ENCODE measurements around the gene CCDC30.

The CCDC30 gene

GRCh38 chr1:42462828-42463763, at the start of gene CCDC30:
Gene CCDC30 (plus strand): TSS chr1:42463286. CDS start chr1:42480552, 17,266 bp downstream.
- peak; percentile 97 for DNase-seq (ENCODE audit: low spot score)

GRCh38 chr1:42414551-42415496, 48.3 kb upstream of the CCDC30 start:
- DNase-seq (ENCODE audit: low spot score) = no peak

GRCh38 chr1:42417166-42417565, 45.9 kb upstream of the CCDC30 start:
- no peak for DNase-seq (ENCODE audit: low spot score)

- peak; percentile 20 for DNase-seq (ENCODE audit: low spot score)
Observed at GRCh38 chr1:42418516-42418915, 44.6 kb upstream of the CCDC30 start.

GRCh38 chr1:42419126-42419821, 43.8 kb upstream of the CCDC30 start:
- no peak for DNase-seq (ENCODE audit: low spot score)

- DNase-seq (ENCODE audit: low spot score) = no peak
Observed at GRCh38 chr1:42420121-42420520, 43.0 kb upstream of the CCDC30 start.

GRCh38 chr1:42420911-42421585, 42.0 kb upstream of the CCDC30 start:
- no peak for DNase-seq (ENCODE audit: low spot score)

GRCh38 chr1:42422737-42423136, 40.3 kb upstream of the CCDC30 start:
- DNase-seq (ENCODE audit: low spot score) = no peak

GRCh38 chr1:42423681-42424080, 39.4 kb upstream of the CCDC30 start:
- no peak for DNase-seq (ENCODE audit: low spot score)

- DNase-seq (ENCODE audit: low spot score) = no peak
Observed at GRCh38 chr1:42424201-42424600, 38.9 kb upstream of the CCDC30 start.

GRCh38 chr1:42427240-42427639, 35.8 kb upstream of the CCDC30 start:
- DNase-seq (ENCODE audit: low spot score) = no peak

- no peak for DNase-seq (ENCODE audit: low spot score)
Observed at GRCh38 chr1:42429603-42430002, 33.5 kb upstream of the CCDC30 start.

- DNase-seq (ENCODE audit: low spot score) = no peak
Observed at GRCh38 chr1:42430286-42431135, 32.6 kb upstream of the CCDC30 start.

GRCh38 chr1:42431514-42431913, 31.6 kb upstream of the CCDC30 start:
- DNase-seq (ENCODE audit: low spot score) = no peak

GRCh38 chr1:42432714-42433113, 30.4 kb upstream of the CCDC30 start:
- DNase-seq (ENCODE audit: low spot score) = no peak

GRCh38 chr1:42433369-42433768, 29.7 kb upstream of the CCDC30 start:
- DNase-seq (ENCODE audit: low spot score) = no peak

- DNase-seq (ENCODE audit: low spot score) = no peak
Observed at GRCh38 chr1:42434340-42434739, 28.7 kb upstream of the CCDC30 start.

- no peak for DNase-seq (ENCODE audit: low spot score)
Observed at GRCh38 chr1:42439940-42440339, 23.1 kb upstream of the CCDC30 start.

GRCh38 chr1:42442662-42443061, 20.4 kb upstream of the CCDC30 start:
- DNase-seq (ENCODE audit: low spot score) = no peak

GRCh38 chr1:42449256-42449655, 13.8 kb upstream of the CCDC30 start:
- no peak for DNase-seq (ENCODE audit: low spot score)

GRCh38 chr1:42450061-42450460, 13.0 kb upstream of the CCDC30 start:
- DNase-seq (ENCODE audit: low spot score) = no peak

Data from iPS-NIHi11 (cell line).